Activated CD4-positive, alpha-beta T cell treated with anti-CD3 and anti-CD28 coated beads, Interleukin-2, amount 10 ng/mL, durations not matched to agents 24 days and 14 days (primary cell): Measurements from ENCODE around the gene DLGAP3. TPM values are rescaled to one million over a fixed set of nuclear protein-coding genes. Genes with fewer than 3 reads are reported as not detected.

Source experiments
- DNase-seq: peaks from one replicate; pipeline ENCODE4 v3.0.0; 2022
- H3K27ac Mint-ChIP-seq: one replicate; pipeline ENCODE4 v1.8.0; 2022; ENCODE audit warnings: mild to moderate bottlenecking, mixed read lengths
- H3K27me3 Mint-ChIP-seq: one replicate; pipeline ENCODE4 v1.8.0; 2022; ENCODE audit warnings: mixed read lengths
- H3K36me3 Mint-ChIP-seq: one replicate; pipeline ENCODE4 v1.8.0; 2022; ENCODE audit warnings: low read depth, mild to moderate bottlenecking, mixed read lengths
- H3K4me1 Mint-ChIP-seq: one replicate; pipeline ENCODE4 v1.8.0; 2021; ENCODE audit warnings: mixed read lengths
- H3K4me3 Mint-ChIP-seq: one replicate; pipeline ENCODE4 v1.8.0; 2022; ENCODE audit warnings: mild to moderate bottlenecking, moderate library complexity, mixed read lengths
- H3K9me3 Mint-ChIP-seq: one replicate; pipeline ENCODE4 v1.8.0; 2021; ENCODE audit warnings: mixed read lengths
- intact Hi-C: fragments of 100-400 bp; cut with micrococcal nuclease; formaldehyde crosslinking; loops from one replicate; pipeline ENCODE4 v1.15.1; 2023
- total RNA-seq: library from RNA; stranded (reverse); gene quantifications from 2 replicates; pipeline ENCODE4 v1.2.3, GENCODE V29; 2022

DLGAP3 gene
- total RNA-seq, 1 donor from 2014 or later = 0.75 TPM

- peaks cover 18% of the 10 kb centered on the region for H3K36me3 Mint-ChIP-seq
- no peaks in the 10 kb centered on the region for H3K9me3 Mint-ChIP-seq
- no peaks in the 10 kb centered on the region for H3K27me3 Mint-ChIP-seq
- H3K4me3 Mint-ChIP-seq = peak within 1 kb of the TSS; percentile 95
- H3K4me1 Mint-ChIP-seq = peaks cover 43% of the 10 kb centered on the region
- DNase-seq = peak; percentile 97
- intact Hi-C loops = loop anchor here (5.0 to 10.0 kb wide), 5 partner anchors 125 to 695 kb away; partner anchors contain the start of genes KIAA0319L, NCDN, SFPQ and TMEM35B
- H3K27ac Mint-ChIP-seq = peak within 1 kb of the TSS; percentile 99
Observed at GRCh38 chr1:34859446-34860200, 69.8 kb downstream of the DLGAP3 start, which contains the start of gene SMIM12. Gene SMIM12 (minus strand): TSS chr1:34859749. CDS start chr1:34855977, 3,772 bp downstream.

GRCh38 chr1:34858901-34859445 lies 70.5 kb downstream of the DLGAP3 start:
- peak overlapping the region; percentile 99 for H3K27ac Mint-ChIP-seq
- no peaks in the 10 kb centered on the region for H3K9me3 Mint-ChIP-seq
- peak overlapping the region; percentile 95 for H3K4me3 Mint-ChIP-seq
- peaks cover 38% of the 10 kb centered on the region for H3K4me1 Mint-ChIP-seq
- H3K36me3 Mint-ChIP-seq = peaks cover 22% of the 10 kb centered on the region
- intact Hi-C loops = loop anchor here (5.0 to 10.0 kb wide), 3 partner anchors 126 to 333 kb away; partner anchors contain the start of genes SFPQ, TMEM35B and ZMYM1
- H3K27me3 Mint-ChIP-seq = no peaks in the 10 kb centered on the region
- DNase-seq = peak; percentile 80

- Mint-ChIP-seq H3K4me1 (peaks cover 31% of the 10 kb centered on the region), H3K36me3 (peaks cover 34% of the 10 kb centered on the region), H3K9me3 (no peaks in the 10 kb centered on the region), H3K4me3 (no peak overlapping the region), H3K27ac (no peak overlapping the region), H3K27me3 (no peaks in the 10 kb centered on the region)
- no peak for DNase-seq
- intact Hi-C loops = loop anchor here (5.0 to 10.0 kb wide), 3 partner anchors 128 to 336 kb away; partner anchors contain the start of genes SFPQ, TMEM35B and ZMYM1
Observed at GRCh38 chr1:34856697-34857096, 72.8 kb downstream of the DLGAP3 start.

- no peaks in the 10 kb centered on the region for H3K27me3 Mint-ChIP-seq
- peak; percentile 97 for DNase-seq
- H3K4me1 Mint-ChIP-seq = peaks cover 11% of the 10 kb centered on the region
- H3K27ac Mint-ChIP-seq = peak overlapping the region; percentile 3
- H3K9me3 Mint-ChIP-seq = no peaks in the 10 kb centered on the region
- no peak overlapping the region for H3K4me3 Mint-ChIP-seq
- peaks cover 40% of the 10 kb centered on the region for H3K36me3 Mint-ChIP-seq
- intact Hi-C loops = loop anchor here (1.0 to 10.0 kb wide), 5 partner anchors 14 to 920 kb away; partner anchors contain the start of genes TMEM35B and ZMYM1
Observed at GRCh38 chr1:34852677-34853217, 76.7 kb downstream of the DLGAP3 start.

GRCh38 chr1:34851431-34852105 lies 77.9 kb downstream of the DLGAP3 start:
- Mint-ChIP-seq H3K4me1 (peaks cover 5% of the 10 kb centered on the region), H3K4me3 (no peak overlapping the region), H3K27ac (no peak overlapping the region), H3K27me3 (no peaks in the 10 kb centered on the region), H3K9me3 (no peaks in the 10 kb centered on the region), H3K36me3 (peaks cover 38% of the 10 kb centered on the region)
- no peak for DNase-seq
- intact Hi-C loops = loop anchor here (1.0 to 10.0 kb wide), 5 partner anchors 15 to 921 kb away; partner anchors contain the start of genes TMEM35B and ZMYM1

- Mint-ChIP-seq H3K27ac (no peak overlapping the region), H3K4me3 (no peak overlapping the region), H3K4me1 (peaks cover 3% of the 10 kb centered on the region), H3K9me3 (no peaks in the 10 kb centered on the region), H3K27me3 (no peaks in the 10 kb centered on the region), H3K36me3 (peaks cover 33% of the 10 kb centered on the region)
- intact Hi-C loops = loop anchor here (5.0 to 10.0 kb wide), 3 partner anchors 134 to 922 kb away; partner anchors contain the start of genes TMEM35B and ZMYM1
- DNase-seq = no peak
Observed at GRCh38 chr1:34850382-34850781, 79.1 kb downstream of the DLGAP3 start.

- Mint-ChIP-seq H3K9me3 (no peaks in the 10 kb centered on the region), H3K4me1 (peaks cover 4% of the 10 kb centered on the region), H3K27ac (no peak overlapping the region), H3K4me3 (no peak overlapping the region), H3K36me3 (peaks cover 14% of the 10 kb centered on the region), H3K27me3 (no peaks in the 10 kb centered on the region)
- DNase-seq = no peak
- intact Hi-C loops = no loop called here
Observed at GRCh38 chr1:34847094-34847493, 82.4 kb downstream of the DLGAP3 start.

- Mint-ChIP-seq H3K9me3 (no peaks in the 10 kb centered on the region), H3K36me3 (peaks cover 9% of the 10 kb centered on the region), H3K27ac (no peak overlapping the region), H3K4me3 (no peak overlapping the region), H3K4me1 (peaks cover 4% of the 10 kb centered on the region), H3K27me3 (no peaks in the 10 kb centered on the region)
- intact Hi-C loops = no loop called here
- DNase-seq = no peak
Observed at GRCh38 chr1:34846265-34846664, 83.2 kb downstream of the DLGAP3 start.

GRCh38 chr1:34845131-34845901 lies 84.1 kb downstream of the DLGAP3 start:
- no peak for DNase-seq
- Mint-ChIP-seq H3K9me3 (no peaks in the 10 kb centered on the region), H3K4me3 (no peak overlapping the region), H3K36me3 (peaks cover 8% of the 10 kb centered on the region), H3K27ac (no peak overlapping the region), H3K27me3 (no peaks in the 10 kb centered on the region), H3K4me1 (peaks cover 4% of the 10 kb centered on the region)
- intact Hi-C loops = no loop called here

- Mint-ChIP-seq H3K4me3 (no peak overlapping the region), H3K27me3 (no peaks in the 10 kb centered on the region), H3K36me3 (peaks cover 5% of the 10 kb centered on the region), H3K9me3 (no peaks in the 10 kb centered on the region), H3K27ac (no peak overlapping the region), H3K4me1 (peaks cover 4% of the 10 kb centered on the region)
- DNase-seq = no peak
- intact Hi-C loops = no loop called here
Observed at GRCh38 chr1:34844252-34844634, 85.2 kb downstream of the DLGAP3 start.

GRCh38 chr1:34843392-34844251 lies 85.8 kb downstream of the DLGAP3 start:
- no peak for DNase-seq
- peaks cover 2% of the 10 kb centered on the region for H3K36me3 Mint-ChIP-seq
- H3K27me3 Mint-ChIP-seq = no peaks in the 10 kb centered on the region
- peaks cover 4% of the 10 kb centered on the region for H3K4me1 Mint-ChIP-seq
- intact Hi-C loops = no loop called here
- no peak overlapping the region for H3K4me3 Mint-ChIP-seq
- H3K27ac Mint-ChIP-seq = no peak overlapping the region
- no peaks in the 10 kb centered on the region for H3K9me3 Mint-ChIP-seq

- peaks cover 4% of the 10 kb centered on the region for H3K4me1 Mint-ChIP-seq
- no peak overlapping the region for H3K27ac Mint-ChIP-seq
- no peak for DNase-seq
- no peak overlapping the region for H3K4me3 Mint-ChIP-seq
- no peaks in the 10 kb centered on the region for H3K9me3 Mint-ChIP-seq
- intact Hi-C loops = no loop called here
- H3K27me3 Mint-ChIP-seq = no peaks in the 10 kb centered on the region
- no peaks in the 10 kb centered on the region for H3K36me3 Mint-ChIP-seq
Observed at GRCh38 chr1:34842952-34843371, 86.5 kb downstream of the DLGAP3 start.
